ENCODE data around the gene CMC2.

The CMC2 gene

GRCh38 chr16:81001330-81001729, 5.4 kb downstream of the CMC2 start:
- DNase-seq = no peak

- peak in 1 of 6 experiments; percentile 4 for DNase-seq
Measured at GRCh38 chr16:81000873-81001272, 5.8 kb downstream of the CMC2 start.

- DNase-seq = no peak
Measured at GRCh38 chr16:80997964-80998620, 8.6 kb downstream of the CMC2 start.

GRCh38 chr16:80997139-80997798, 9.4 kb downstream of the CMC2 start:
- peak in 3 of 6 experiments; percentile 8 to 61 (median 33) for DNase-seq

GRCh38 chr16:80996688-80997138, 10.0 kb downstream of the CMC2 start:
- DNase-seq = no peak

- DNase-seq = no peak
Measured at GRCh38 chr16:80994451-80994850, 12.2 kb downstream of the CMC2 start.

- no peak for DNase-seq
Measured at GRCh38 chr16:80993834-80994233, 12.9 kb downstream of the CMC2 start.

- DNase-seq = no peak
Measured at GRCh38 chr16:80993307-80993706, 13.4 kb downstream of the CMC2 start.

GRCh38 chr16:80992676-80993293, 13.9 kb downstream of the CMC2 start:
- DNase-seq = no peak

- DNase-seq = no peak
Measured at GRCh38 chr16:80991792-80992430, 14.8 kb downstream of the CMC2 start.

- no peak for DNase-seq
Measured at GRCh38 chr16:80990978-80991377, 15.7 kb downstream of the CMC2 start.

GRCh38 chr16:80990577-80990976, 16.1 kb downstream of the CMC2 start:
- no peak for DNase-seq

GRCh38 chr16:80989801-80990200, 16.9 kb downstream of the CMC2 start:
- no peak for DNase-seq

GRCh38 chr16:80988756-80989155, 17.9 kb downstream of the CMC2 start:
- no peak for DNase-seq

GRCh38 chr16:80986557-80986956, 20.1 kb downstream of the CMC2 start:
- no peak for DNase-seq

GRCh38 chr16:80985611-80986010, 21.1 kb downstream of the CMC2 start:
- no peak for DNase-seq

GRCh38 chr16:80984124-80984892, 22.4 kb downstream of the CMC2 start:
- DNase-seq = no peak

GRCh38 chr16:80982646-80983045, 24.0 kb downstream of the CMC2 start:
- DNase-seq = no peak

GRCh38 chr16:80981103-80981502, 25.6 kb downstream of the CMC2 start:
- no peak for DNase-seq

GRCh38 chr16:80976946-80977345, 29.7 kb downstream of the CMC2 start:
- DNase-seq = no peak

GRCh38 chr16:80974649-80975376, 31.9 kb downstream of the CMC2 start:
- no peak for DNase-seq

- DNase-seq = no peak
Measured at GRCh38 chr16:80973991-80974390, 32.7 kb downstream of the CMC2 start.
